B cell (primary cell): ENCODE measurements around the gene FOXK1. TPM values are rescaled to one million over a fixed set of nuclear protein-coding genes. Genes with fewer than 3 reads are reported as not detected.

ENCODE experiments used
- ATAC-seq: fragments of 200-7000 bp; cut with Tn5 transposase; one replicate; pipeline ENCODE4 v1.10.0; 2021; ENCODE audit warnings: low read depth, mild to moderate bottlenecking, moderate number of reproducible peaks, moderate library complexity
- CTCF ChIA-PET: fragments of 350-600 bp; sonication (Branson Sonifier 250); formaldehyde crosslinking; loops from one replicate; lab custom pipeline; 2021; ENCODE audit warnings: antibody characterized with exemption, inconsistent platforms; lab: Charles Lee
- POLR2A ChIA-PET: fragments of 350-600 bp; sonication (Branson Sonifier 250); formaldehyde crosslinking; loops from one replicate; lab custom pipeline; 2021; ENCODE audit warnings: antibody characterized with exemption; lab: Charles Lee
- DNase-seq: peaks from one replicate; pipeline ENCODE4 v3.0.0; 2013
- H2AFZ ChIP-seq: 2 replicates; pipeline ENCODE4 v1.6.1; 2012; ENCODE audit warnings: mild to moderate bottlenecking, low read depth, low read length; ENCODE audit not compliant: insufficient read depth, poor library complexity, severe bottlenecking
- H3K27ac ChIP-seq, 2 donors: 1 replicate in 1 of 2; 2 replicates in 1 of 2; pipeline ENCODE4 v1.5.1; 2012 to 2013; ENCODE audit warnings: low read length in 2 of 2, mild to moderate bottlenecking in 2 of 2, moderate library complexity in 1 of 2
- H3K27me3 ChIP-seq, 4 experiments: fragments of 200-600 bp in 1 of 4; sonication (generic) in 1 of 4; replicated peaks in 1 of 4; 1 replicate in 2 of 4; 2 replicates in 2 of 4; pipeline versions ENCODE4 v1.6.1 to v1.7.0; 2013 to 2016; ENCODE audit warnings: low read length in 3 of 4, mild to moderate bottlenecking in 2 of 4, mixed read lengths in 1 of 4, moderate library complexity in 1 of 4; ENCODE audit not compliant: insufficient read depth in 4 of 4, control insufficient read depth in 3 of 4; ENCODE audit errors: control extremely low read depth in 1 of 4
- H3K36me3 ChIP-seq, 2 experiments: replicated peaks in 1 of 2; 1 replicate in 1 of 2; 2 replicates in 1 of 2; pipeline versions ENCODE4 v1.6.1 to v1.7.1; 2013; ENCODE audit warnings: low read length in 1 of 2; ENCODE audit not compliant: insufficient read depth in 2 of 2, control insufficient read depth in 1 of 2; ENCODE audit errors: control extremely low read depth in 1 of 2, extremely low read depth in 1 of 2
- H3K4me1 ChIP-seq, 2 donors: fragments of 200-600 bp in 1 of 2; sonication (generic) in 1 of 2; 1 replicate in 1 of 2; 2 replicates in 1 of 2; pipeline versions ENCODE4 v1.5.1 to v1.6.1; 2013 to 2017; ENCODE audit warnings: low read length in 2 of 2; ENCODE audit not compliant: control insufficient read depth in 2 of 2, insufficient read depth in 2 of 2
- H3K4me2 ChIP-seq: replicated peaks from 2 replicates; pipeline ENCODE3; 2012; ENCODE audit warnings: mild to moderate bottlenecking, low read depth, low read length; ENCODE audit not compliant: poor library complexity, severe bottlenecking
- H3K4me3 ChIP-seq, 5 experiments: fragments of 200-600 bp in 1 of 5; sonication (generic) in 1 of 5; 1 replicate in 3 of 5; 2 replicates in 2 of 5; pipeline versions ENCODE4 v1.5.1 to v1.7.0; 2011 to 2016; ENCODE audit warnings: low read length in 4 of 5, mild to moderate bottlenecking in 4 of 5, low read depth in 2 of 5, control low read depth in 1 of 5, moderate library complexity in 1 of 5; ENCODE audit not compliant: insufficient read depth in 1 of 5; ENCODE audit errors: control extremely low read depth in 1 of 5, extremely low read depth in 1 of 5
- H3K79me2 ChIP-seq: fragments of 200-600 bp; sonication (generic); one replicate; pipeline ENCODE4 v1.6.0; 2016; ENCODE audit warnings: low read length; ENCODE audit not compliant: control insufficient read depth, insufficient read depth
- H3K9ac ChIP-seq: fragments of 200-600 bp; sonication (generic); 2 replicates; pipeline ENCODE4 v1.6.1; 2017; ENCODE audit warnings: mild to moderate bottlenecking, low read length, moderate library complexity
- H3K9me3 ChIP-seq, 3 donors: one replicate each; pipeline versions ENCODE4 v1.6.1 to v1.7.1; 2013; ENCODE audit warnings: low read length in 2 of 3; ENCODE audit not compliant: control insufficient read depth in 2 of 3, insufficient read depth in 1 of 3; ENCODE audit errors: control extremely low read depth in 1 of 3
- H4K20me1 ChIP-seq: 2 replicates; pipeline ENCODE4 v1.6.0; 2012; ENCODE audit warnings: mild to moderate bottlenecking, low read length; ENCODE audit not compliant: insufficient read depth, control insufficient read depth, poor library complexity, severe bottlenecking
- H3K27ac Mint-ChIP-seq: one replicate; pipeline ENCODE4 v1.8.0; 2021; ENCODE audit warnings: mixed read lengths
- H3K27me3 Mint-ChIP-seq: one replicate; pipeline ENCODE4 v1.8.0; 2021; ENCODE audit warnings: mixed read lengths
- H3K4me1 Mint-ChIP-seq: one replicate; pipeline ENCODE4 v1.8.0; 2021; ENCODE audit warnings: mixed read lengths
- H3K4me3 Mint-ChIP-seq: one replicate; pipeline ENCODE4 v1.8.0; 2021; ENCODE audit warnings: mixed read lengths
- H3K9me3 Mint-ChIP-seq: one replicate; pipeline ENCODE4 v1.8.0; 2022; ENCODE audit warnings: mixed read lengths; ENCODE audit not compliant: insufficient read depth
- CTCF ChIP-seq: fragments of 200-600 bp; IDR thresholded peaks from one replicate; pipeline ENCODE4 v1.8.0; 2022; ENCODE audit warnings: antibody characterized with exemption, mild to moderate bottlenecking
- EZH2 ChIP-seq: IDR thresholded peaks from 2 replicates; pipeline ENCODE4 v1.6.1; 2012; ENCODE audit warnings: borderline replicate concordance, low read depth, mild to moderate bottlenecking, moderate library complexity, low read length; ENCODE audit not compliant: insufficient read depth, poor library complexity, severe bottlenecking
- WGBS: methylation state at CpG from one replicate; pipeline ENCODE4 v1.1.5; 2013; ENCODE audit warnings: missing lambda C conversion rate; ENCODE audit not compliant: insufficient coverage; 5-methylcytosine and 5-hydroxymethylcytosine counted together
- intact Hi-C: fragments of 100-400 bp; cut with micrococcal nuclease; formaldehyde crosslinking; loops from one replicate; pipeline ENCODE4 v1.10.0; 2022
- polyA plus RNA-seq: library from polyadenylated mRNA; depleted of rRNA; stranded (reverse); fragments of >200 nt; gene quantifications from 2 replicates; pipeline ENCODE4 v1.2.3, GENCODE V29; 2012
- total RNA-seq, 2 donors: library from RNA; stranded (reverse); fragments of 120-200 nt in 1 of 2; gene quantifications; 1 replicate in 1 of 2; 2 replicates in 1 of 2; pipeline versions ENCODE4 v1.2.3 to v1.2.4, GENCODE V29; 2013 to 2022

Gene FOXK1
- total and polyA plus RNA-seq, 2 donors (not counting 1 experiment from before 2014, with no cell fraction given) = 17.9 to 56.2 TPM

- no CpG with 5 or more reads among the region's 4 CpGs for WGBS
- intact Hi-C loops = no loop called here
- CTCF ChIA-PET = no interaction called here
- ATAC-seq (no peak), DNase-seq (no peak)
- Histone ChIP-seq H4K20me1 (no peaks in the 10 kb centered on the region), H3K4me1 (no peaks in the 10 kb centered on the region), H3K27me3 (no peaks in the 10 kb centered on the region), H3K36me3 (no peaks in the 10 kb centered on the region), H3K4me3 (no peak overlapping the region), H3K4me2 (no peak overlapping the region), H2AFZ (no peak overlapping the region), H3K9ac (no peak overlapping the region), H3K27ac (no peak overlapping the region), H3K9me3 (peaks cover 0 to 24% (median 13%) of the 10 kb centered on the region in 3 donors), H3K79me2 (no peaks in the 10 kb centered on the region)
- H3K4me3 Mint-ChIP-seq = no peak overlapping the region
- no peaks in the 10 kb centered on the region for H3K4me1 Mint-ChIP-seq
- POLR2A ChIA-PET = no interaction called here
- peaks cover 8% of the 10 kb centered on the region for H3K9me3 Mint-ChIP-seq
- no peak for TF ChIP-seq EZH2
- no peak for TF ChIP-seq CTCF
- H3K27me3 Mint-ChIP-seq = peaks cover 8% of the 10 kb centered on the region
- no peak overlapping the region for H3K27ac Mint-ChIP-seq
Measured at GRCh38 chr7:4657640-4658417, 24.3 kb upstream of the FOXK1 start.

- no peak overlapping the region for H2AFZ ChIP-seq
- no peak overlapping the region for H3K9ac ChIP-seq
- no peaks in the 10 kb centered on the region for H3K36me3 ChIP-seq
- H3K4me2 ChIP-seq = no peak overlapping the region
- Mint-ChIP-seq H3K4me1 (no peaks in the 10 kb centered on the region), H3K4me3 (no peak overlapping the region), H3K27ac (no peak overlapping the region), H3K9me3 (peaks cover 8% of the 10 kb centered on the region), H3K27me3 (peaks cover 8% of the 10 kb centered on the region)
- no peaks in the 10 kb centered on the region for H3K79me2 ChIP-seq
- ChIA-PET POLR2A (no interaction called here), CTCF (interaction anchor here (0.7 to 0.9 kb wide), 2 partner anchors 97 to 488 kb away, joined by 3 read pairs; no protein-coding TSS in a partner anchor)
- ATAC-seq = no peak
- H3K4me1 ChIP-seq = no peaks in the 10 kb centered on the region
- no peaks in the 10 kb centered on the region for H3K27me3 ChIP-seq
- intact Hi-C loops = no loop called here
- no peak for TF ChIP-seq EZH2
- no peak for TF ChIP-seq CTCF
- no peak overlapping the region for H3K27ac ChIP-seq
- DNase-seq = no peak
- H3K4me3 ChIP-seq = no peak overlapping the region
- no peaks in the 10 kb centered on the region for H4K20me1 ChIP-seq
- 94% methylated on average over 2 of the region's 2 CpGs for WGBS
- H3K9me3 ChIP-seq = peaks cover 0 to 24% (median 13%) of the 10 kb centered on the region in 3 donors
Measured at GRCh38 chr7:4659551-4660286, 22.4 kb upstream of the FOXK1 start.
